IgD-negative memory B cell (primary cell): ENCODE measurements around the gene ABLIM1. TPM values are rescaled to one million over a fixed set of nuclear protein-coding genes. Genes with fewer than 3 reads are reported as not detected.

Source experiments
- H3K27ac Mint-ChIP-seq, 3 donors: one replicate each; pipeline ENCODE4 v1.8.0; 2020 to 2022; ENCODE audit warnings: mild to moderate bottlenecking in 3 of 3, mixed read lengths in 3 of 3, moderate library complexity in 1 of 3
- H3K27me3 Mint-ChIP-seq: one replicate; pipeline ENCODE4 v1.8.0; 2021; ENCODE audit warnings: mixed read lengths
- H3K36me3 Mint-ChIP-seq: one replicate; pipeline ENCODE4 v1.8.0; 2020; ENCODE audit warnings: mild to moderate bottlenecking, mixed read lengths
- H3K4me1 Mint-ChIP-seq, 3 donors: one replicate each; pipeline ENCODE4 v1.8.0; 2020 to 2022; ENCODE audit warnings: mixed read lengths in 3 of 3, mild to moderate bottlenecking in 1 of 3
- H3K4me3 Mint-ChIP-seq, 4 donors: one replicate each; pipeline ENCODE4 v1.8.0; 2020 to 2022; ENCODE audit warnings: mild to moderate bottlenecking in 4 of 4, mixed read lengths in 4 of 4, moderate library complexity in 3 of 4
- H3K9me3 Mint-ChIP-seq, 3 donors: one replicate each; pipeline ENCODE4 v1.8.0; 2020 to 2021; ENCODE audit warnings: mixed read lengths in 3 of 3, mild to moderate bottlenecking in 1 of 3
- polyA plus RNA-seq: library from polyadenylated mRNA; unstranded; fragments of 300-500 nt; fragmentation: Illumina TruSeq; gene quantifications from one replicate; pipeline ENCODE4 v1.2.3, GENCODE V29; 2021

ABLIM1 gene
- polyA plus RNA-seq, 1 donor from 2014 or later, result 115 TPM

DNA sequence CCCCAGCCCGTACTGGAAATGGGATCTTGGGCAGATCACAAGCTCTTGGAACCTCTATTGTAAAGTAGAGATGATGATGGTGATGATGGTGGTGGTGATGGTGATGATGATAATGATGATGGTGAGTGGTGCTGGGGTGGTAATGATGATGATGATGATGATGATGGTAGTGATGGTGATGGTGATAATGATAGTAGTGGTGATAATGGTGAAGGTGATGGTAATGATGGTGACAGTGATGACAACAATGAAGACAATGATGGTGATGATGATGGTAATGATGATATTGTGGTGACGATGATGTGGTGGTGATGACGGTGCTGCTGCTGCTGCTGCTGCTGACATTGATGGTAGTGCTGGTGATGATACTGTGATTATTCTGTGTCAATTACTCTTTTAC is 162.8 kb downstream of the ABLIM1 start:
- peaks cover 50 to 74% (median 56%) of the 10 kb centered on the region in 3 donors for H3K4me1 Mint-ChIP-seq
- H3K27ac Mint-ChIP-seq, result peak overlapping the region in 2 of 3 donors; percentile 1 to 43
- no peaks in the 10 kb centered on the region for H3K27me3 Mint-ChIP-seq
- H3K4me3 Mint-ChIP-seq, result peak overlapping the region in 2 of 4 donors; percentile 0 to 4
- H3K36me3 Mint-ChIP-seq, result peaks cover 1% of the 10 kb centered on the region
- peaks cover 0 to 4% (median 0%) of the 10 kb centered on the region in 3 donors for H3K9me3 Mint-ChIP-seq

DNA sequence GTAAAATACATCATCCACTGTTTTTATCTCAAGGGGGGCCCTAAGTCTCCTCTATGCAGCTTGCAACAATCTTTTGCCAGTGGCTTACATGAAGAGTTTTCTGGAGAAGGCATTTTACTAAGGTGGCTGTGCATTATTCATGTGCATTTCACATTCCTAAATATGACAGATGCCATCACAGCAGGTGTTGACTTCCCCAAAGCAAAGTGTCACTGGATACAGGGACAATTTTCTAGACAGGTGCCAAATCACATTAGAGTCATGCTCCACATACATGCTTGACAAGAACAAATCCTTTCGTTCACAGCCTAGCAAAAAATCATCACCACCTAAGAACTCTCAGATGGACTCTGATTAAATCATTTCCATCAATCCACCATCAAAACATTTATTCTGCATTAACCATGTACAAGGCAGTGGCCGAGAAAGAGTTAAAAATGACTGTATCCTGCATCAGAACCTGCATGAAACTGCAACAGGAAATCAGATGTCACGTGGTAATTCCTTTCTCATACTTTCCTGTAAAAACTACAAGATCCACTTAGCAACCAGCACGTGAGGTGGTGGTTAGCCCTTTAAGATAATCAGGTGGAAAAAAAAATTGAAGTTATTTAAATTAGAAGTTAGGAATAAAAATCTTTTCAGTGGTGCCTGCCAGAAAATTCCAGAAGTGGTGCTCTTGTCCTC is 165.6 kb downstream of the ABLIM1 start:
- Mint-ChIP-seq H3K9me3 (peaks cover 0 to 4% (median 0%) of the 10 kb centered on the region in 3 donors), H3K27ac (peak overlapping the region in 1 of 3 donors; percentile 81), H3K36me3 (peaks cover 4% of the 10 kb centered on the region), H3K4me1 (peaks cover 24 to 46% (median 34%) of the 10 kb centered on the region in 3 donors), H3K27me3 (no peaks in the 10 kb centered on the region), H3K4me3 (peak overlapping the region in 2 of 4 donors; percentile 9 to 13)

DNA sequence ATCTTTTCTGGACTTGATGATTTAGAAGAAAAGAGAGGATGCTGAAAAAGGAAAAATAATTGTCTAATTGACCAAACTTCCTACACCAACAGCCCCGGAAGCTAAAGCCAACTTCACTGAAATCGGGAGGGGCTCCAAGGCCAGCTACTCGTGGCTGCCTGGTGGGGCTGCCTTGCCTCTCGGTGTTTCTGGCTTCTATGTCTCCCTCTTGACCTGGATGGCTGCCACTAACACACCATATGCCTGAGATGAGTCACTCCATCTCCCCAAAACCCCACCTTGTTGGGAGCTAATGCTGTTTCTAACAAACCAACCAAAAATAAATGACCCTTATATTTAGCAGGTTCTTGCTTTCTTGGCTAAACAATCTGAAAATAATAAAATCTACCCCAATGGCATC is 166.1 kb downstream of the ABLIM1 start:
- no peak overlapping the region for H3K4me3 Mint-ChIP-seq
- H3K27ac Mint-ChIP-seq, result peak overlapping the region; percentile 25 to 85 (median 40)
- peaks cover 22 to 45% (median 31%) of the 10 kb centered on the region in 3 donors for H3K4me1 Mint-ChIP-seq
- no peaks in the 10 kb centered on the region for H3K27me3 Mint-ChIP-seq
- H3K36me3 Mint-ChIP-seq, result peaks cover 4% of the 10 kb centered on the region
- peaks cover 0 to 4% (median 0%) of the 10 kb centered on the region in 3 donors for H3K9me3 Mint-ChIP-seq

DNA sequence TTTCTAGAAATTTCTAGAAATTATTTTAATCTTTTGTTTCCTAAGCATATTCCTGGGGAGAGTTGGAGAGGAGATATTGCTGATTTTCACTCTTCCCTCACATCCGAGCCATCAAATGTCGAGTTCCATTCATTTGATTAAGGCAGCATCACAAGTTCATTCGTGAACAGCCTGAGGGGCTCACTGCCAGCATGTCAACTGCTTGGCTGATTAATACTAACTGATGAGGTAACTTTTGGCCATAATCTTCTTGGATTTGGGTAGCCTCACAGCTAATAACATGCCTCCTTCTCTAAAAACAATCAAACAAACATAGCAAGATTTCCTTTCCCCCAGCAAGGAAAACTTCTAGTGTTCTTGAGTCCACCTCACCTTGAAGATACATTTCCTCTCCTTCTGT is 166.7 kb downstream of the ABLIM1 start:
- H3K9me3 Mint-ChIP-seq, result peaks cover 0 to 4% (median 0%) of the 10 kb centered on the region in 3 donors
- H3K4me1 Mint-ChIP-seq, result peaks cover 19 to 43% (median 28%) of the 10 kb centered on the region in 3 donors
- H3K4me3 Mint-ChIP-seq, result no peak overlapping the region
- H3K36me3 Mint-ChIP-seq, result peaks cover 6% of the 10 kb centered on the region
- H3K27ac Mint-ChIP-seq, result peak overlapping the region; percentile 25 to 85 (median 40)
- H3K27me3 Mint-ChIP-seq, result no peaks in the 10 kb centered on the region

DNA sequence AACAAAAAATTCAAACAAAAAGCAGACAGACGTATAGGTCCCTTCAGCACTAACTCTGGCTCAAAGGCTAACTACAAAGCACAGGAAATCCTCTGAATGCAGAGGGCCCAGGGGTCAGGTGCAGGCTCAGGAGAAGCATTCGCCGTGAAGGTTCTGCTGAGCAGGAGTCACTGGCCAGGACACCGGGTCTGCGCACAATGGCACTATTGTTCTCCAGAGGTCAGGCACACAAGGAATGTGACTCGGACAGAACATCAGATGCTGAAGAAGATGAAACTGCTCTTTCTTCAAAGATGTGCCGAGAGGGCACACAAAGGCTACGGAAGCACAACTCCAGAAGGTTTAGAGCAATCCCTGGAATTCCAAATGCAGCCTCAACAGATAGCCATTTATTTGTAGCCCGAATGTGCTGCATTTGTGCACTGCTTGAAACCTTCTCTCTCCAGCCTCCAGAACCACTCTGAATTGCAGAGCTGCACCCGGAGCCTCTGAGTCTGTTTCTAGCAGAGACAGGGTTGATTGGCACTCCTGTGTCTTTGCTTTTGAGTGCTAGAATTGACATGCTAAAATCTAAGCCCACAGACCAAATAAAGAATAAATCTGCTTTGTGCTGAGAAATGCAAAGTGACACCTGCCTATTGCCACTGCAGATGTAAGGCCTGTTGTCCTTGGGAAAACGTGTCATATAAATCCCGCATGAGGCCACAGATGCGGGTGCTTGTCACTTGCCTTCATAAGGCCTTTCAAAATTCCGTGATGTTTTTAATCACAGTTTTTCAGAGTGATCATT is 168.4 kb downstream of the ABLIM1 start:
- Mint-ChIP-seq H3K36me3 (peaks cover 6% of the 10 kb centered on the region), H3K27me3 (no peaks in the 10 kb centered on the region), H3K9me3 (no peaks in the 10 kb centered on the region), H3K27ac (no peak overlapping the region), H3K4me3 (peak overlapping the region in 1 of 4 donors; percentile 51), H3K4me1 (peaks cover 13 to 27% (median 20%) of the 10 kb centered on the region in 3 donors)

DNA sequence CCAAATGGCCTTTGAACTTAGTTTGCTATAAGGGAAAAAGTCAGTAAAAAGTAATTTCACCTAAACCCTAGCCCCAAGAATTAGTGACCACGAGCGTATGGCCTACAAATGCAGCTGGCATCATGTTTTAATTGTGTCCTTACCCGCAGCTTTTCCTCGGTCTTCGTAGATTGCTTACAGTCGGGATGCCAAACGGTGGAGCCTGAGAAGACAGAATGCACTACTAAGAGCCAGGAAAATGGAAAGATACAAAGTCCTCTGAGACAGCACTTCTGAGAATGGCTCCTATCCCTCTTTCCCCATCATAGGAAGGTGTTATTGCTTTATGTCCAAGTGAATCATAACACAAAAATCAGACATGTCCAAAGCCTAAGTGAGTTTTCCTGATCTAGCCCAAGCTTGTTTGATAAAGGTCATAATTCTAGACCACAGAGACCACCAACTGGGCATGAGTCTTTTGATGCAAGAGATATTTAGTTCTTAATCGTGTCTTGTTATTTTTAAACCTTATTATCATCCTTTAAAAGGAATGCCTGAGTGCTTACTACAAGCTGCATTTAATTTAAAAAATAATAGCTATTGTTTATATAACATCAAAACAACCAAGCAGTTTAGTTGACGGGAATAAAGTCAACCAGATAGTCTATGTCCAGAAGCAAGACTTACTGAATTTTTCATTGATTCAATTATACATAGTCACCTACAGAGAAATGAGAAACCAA is 170.1 kb downstream of the ABLIM1 start:
- no peaks in the 10 kb centered on the region for H3K9me3 Mint-ChIP-seq
- H3K4me3 Mint-ChIP-seq, result no peak overlapping the region
- H3K4me1 Mint-ChIP-seq, result peaks cover 12 to 19% (median 14%) of the 10 kb centered on the region in 3 donors
- H3K27ac Mint-ChIP-seq, result no peak overlapping the region
- no peaks in the 10 kb centered on the region for H3K27me3 Mint-ChIP-seq
- peaks cover 7% of the 10 kb centered on the region for H3K36me3 Mint-ChIP-seq

DNA sequence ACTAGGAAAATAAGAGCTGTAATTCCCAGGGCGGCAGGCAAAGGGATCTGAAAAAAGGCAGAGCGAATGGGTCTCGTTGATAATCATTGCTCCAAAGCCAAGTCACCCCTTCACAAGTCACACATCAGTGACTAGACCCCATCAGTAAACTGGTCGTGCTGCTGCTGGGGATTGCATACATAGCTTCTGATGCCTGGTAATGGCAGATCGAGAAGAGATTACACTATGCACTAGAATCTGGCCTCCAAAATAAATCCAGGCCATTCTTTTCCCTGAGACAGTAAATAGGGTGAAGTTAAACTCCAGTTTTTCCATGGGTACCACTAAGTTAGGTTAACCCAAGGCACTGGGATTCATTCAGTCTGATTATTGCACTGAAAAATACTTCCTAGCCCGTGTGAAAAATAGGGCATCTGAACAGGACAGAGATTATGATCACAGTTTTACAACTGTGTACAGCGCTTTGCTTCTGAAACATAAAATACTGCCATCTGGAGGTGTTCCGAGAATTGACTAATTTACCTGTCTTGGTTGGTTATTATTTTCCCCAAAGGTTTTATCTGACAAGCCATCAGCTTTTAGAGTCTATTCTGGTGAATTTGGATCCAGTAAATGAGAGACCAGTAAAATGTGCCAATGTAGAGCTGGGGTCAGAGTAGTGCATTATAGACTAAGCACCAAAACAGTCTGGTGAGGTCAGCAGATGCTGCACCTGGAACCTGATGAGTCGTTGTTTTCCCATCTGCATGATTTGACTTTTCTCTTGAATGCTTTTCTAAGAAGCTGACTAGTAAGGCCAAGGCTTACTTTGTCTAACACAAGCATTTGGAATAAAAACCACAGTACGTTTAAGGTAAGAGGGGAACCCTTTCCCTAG is 170.9 kb downstream of the ABLIM1 start:
- Mint-ChIP-seq H3K4me3 (no peak overlapping the region), H3K27me3 (no peaks in the 10 kb centered on the region), H3K36me3 (peaks cover 7% of the 10 kb centered on the region), H3K9me3 (no peaks in the 10 kb centered on the region), H3K27ac (no peak overlapping the region), H3K4me1 (peaks cover 6 to 11% (median 7%) of the 10 kb centered on the region in 3 donors)

DNA sequence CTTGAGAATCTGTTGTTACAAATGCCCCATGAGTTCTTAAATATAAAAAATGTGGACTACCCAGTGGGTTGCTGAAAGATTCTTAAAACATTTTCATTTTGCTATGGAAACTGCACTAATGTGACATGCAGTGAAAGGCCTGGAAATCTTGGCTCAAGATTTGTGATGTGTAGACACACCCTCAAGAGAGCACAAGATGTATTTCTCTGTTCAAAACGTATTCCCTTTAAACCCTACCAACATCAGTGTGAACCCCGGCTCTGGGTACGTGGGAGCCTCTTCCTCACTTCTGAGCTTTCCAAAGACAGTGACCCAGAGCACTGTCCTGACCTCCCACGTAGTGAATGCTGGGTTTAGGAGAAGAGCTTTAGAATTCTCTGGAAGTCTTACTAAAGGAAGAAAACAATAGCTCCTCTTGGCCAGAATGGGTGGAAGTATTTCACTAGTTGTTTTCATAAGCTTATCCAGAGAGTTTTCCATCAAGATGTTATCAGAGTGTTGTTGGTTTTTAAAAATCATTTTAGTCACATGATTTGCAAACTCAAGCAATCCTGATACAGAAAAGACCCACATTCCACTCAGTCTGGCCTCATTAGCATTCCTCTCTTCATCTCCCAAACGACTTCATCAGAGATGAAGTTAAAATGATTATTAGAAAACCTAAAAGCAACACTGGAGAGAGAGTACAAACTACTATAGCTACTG is 172.2 kb downstream of the ABLIM1 start:
- Mint-ChIP-seq H3K27ac (no peak overlapping the region), H3K4me1 (peaks cover 2 to 5% (median 2%) of the 10 kb centered on the region in 3 donors), H3K27me3 (no peaks in the 10 kb centered on the region), H3K4me3 (no peak overlapping the region), H3K36me3 (peaks cover 8% of the 10 kb centered on the region), H3K9me3 (no peaks in the 10 kb centered on the region)

DNA sequence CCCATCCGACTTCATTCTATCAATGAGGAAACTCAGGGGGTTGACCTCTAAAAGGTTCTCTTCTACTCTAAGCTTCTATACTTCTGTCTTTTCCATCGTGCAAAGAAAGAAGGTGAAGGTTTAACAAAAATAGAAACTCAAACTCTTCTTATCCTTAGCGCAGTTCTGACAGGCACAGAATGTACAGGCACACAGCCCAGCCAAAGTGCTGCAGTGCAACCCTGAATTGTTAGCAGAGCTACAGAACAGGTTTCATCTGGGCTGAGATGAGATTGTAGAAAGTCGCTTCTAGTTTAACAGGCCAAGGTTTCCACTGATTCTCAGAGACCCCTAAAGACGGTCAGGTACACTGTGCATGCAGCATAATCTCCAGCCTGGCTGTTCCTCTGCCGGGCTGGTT is 174.5 kb downstream of the ABLIM1 start:
- no peak overlapping the region for H3K4me3 Mint-ChIP-seq
- no peaks in the 10 kb centered on the region for H3K9me3 Mint-ChIP-seq
- peaks cover 15% of the 10 kb centered on the region for H3K36me3 Mint-ChIP-seq
- H3K27ac Mint-ChIP-seq, result no peak overlapping the region
- H3K27me3 Mint-ChIP-seq, result no peaks in the 10 kb centered on the region
- peaks cover 0 to 11% (median 9%) of the 10 kb centered on the region in 3 donors for H3K4me1 Mint-ChIP-seq

DNA sequence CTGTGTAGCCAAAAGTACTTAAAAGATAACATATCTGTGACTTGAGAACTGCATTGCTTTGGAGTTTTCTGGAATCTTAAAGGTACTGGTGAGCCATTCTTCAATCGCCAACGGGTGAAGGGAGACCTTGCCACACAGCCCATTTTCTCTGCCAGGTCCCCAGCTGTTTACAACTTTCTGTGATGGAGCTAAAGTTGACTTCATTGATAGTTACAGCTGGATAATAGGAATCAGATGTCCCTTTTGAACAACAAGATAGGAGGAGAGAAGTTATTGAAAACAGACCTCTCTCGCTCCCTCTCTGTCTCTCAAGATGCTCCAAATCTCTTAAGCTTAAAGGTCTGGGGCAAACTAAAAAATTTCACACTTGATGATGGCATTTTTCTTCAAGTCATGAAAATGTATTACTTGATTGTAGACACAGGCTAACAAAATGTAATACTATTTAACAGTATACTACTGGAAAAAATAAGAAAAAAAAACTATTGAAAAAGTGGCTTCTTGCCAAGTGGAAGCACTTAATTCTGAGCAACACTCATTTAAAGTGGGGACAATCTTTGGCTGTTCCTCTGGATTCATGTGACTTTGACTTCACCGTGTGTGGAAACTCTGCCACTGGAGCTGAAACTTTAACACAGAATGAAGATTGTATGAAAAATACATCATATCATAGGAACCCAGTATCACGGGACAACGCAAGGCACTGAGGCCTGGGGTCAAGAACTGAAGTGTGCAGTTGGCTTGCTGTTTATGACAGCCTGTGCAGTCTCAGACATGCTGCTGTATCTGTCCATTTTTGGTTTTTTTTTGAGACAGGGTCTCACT is 175.4 kb downstream of the ABLIM1 start:
- H3K4me3 Mint-ChIP-seq, result no peak overlapping the region
- H3K36me3 Mint-ChIP-seq, result peaks cover 14% of the 10 kb centered on the region
- H3K27ac Mint-ChIP-seq, result peak overlapping the region in 1 of 3 donors; percentile 39
- H3K4me1 Mint-ChIP-seq, result peaks cover 0 to 12% (median 11%) of the 10 kb centered on the region in 3 donors
- H3K9me3 Mint-ChIP-seq, result no peaks in the 10 kb centered on the region
- no peaks in the 10 kb centered on the region for H3K27me3 Mint-ChIP-seq

DNA sequence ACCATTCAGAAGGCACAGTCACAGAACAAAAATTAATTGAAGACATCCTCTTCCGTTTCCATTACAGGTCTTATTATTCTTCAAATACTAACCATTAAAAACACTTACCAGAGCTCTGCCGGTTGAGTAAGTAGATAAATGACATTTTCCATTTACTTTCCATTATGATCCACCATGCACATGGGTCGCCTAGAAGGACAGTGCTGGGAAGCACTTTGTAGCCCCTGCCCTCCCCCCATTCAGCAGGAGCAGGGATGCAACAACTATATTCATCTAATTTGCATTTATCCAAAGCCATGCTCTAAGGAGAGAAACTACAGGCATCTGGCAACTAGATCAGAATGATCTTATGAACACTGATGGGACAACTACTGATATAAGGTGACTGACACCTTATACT is 177.0 kb downstream of the ABLIM1 start:
- peak overlapping the region in 1 of 3 donors; percentile 16 for H3K27ac Mint-ChIP-seq
- H3K4me1 Mint-ChIP-seq, result peaks cover 3 to 17% (median 11%) of the 10 kb centered on the region in 3 donors
- no peak overlapping the region for H3K4me3 Mint-ChIP-seq
- H3K36me3 Mint-ChIP-seq, result peaks cover 12% of the 10 kb centered on the region
- no peaks in the 10 kb centered on the region for H3K27me3 Mint-ChIP-seq
- no peaks in the 10 kb centered on the region for H3K9me3 Mint-ChIP-seq

DNA sequence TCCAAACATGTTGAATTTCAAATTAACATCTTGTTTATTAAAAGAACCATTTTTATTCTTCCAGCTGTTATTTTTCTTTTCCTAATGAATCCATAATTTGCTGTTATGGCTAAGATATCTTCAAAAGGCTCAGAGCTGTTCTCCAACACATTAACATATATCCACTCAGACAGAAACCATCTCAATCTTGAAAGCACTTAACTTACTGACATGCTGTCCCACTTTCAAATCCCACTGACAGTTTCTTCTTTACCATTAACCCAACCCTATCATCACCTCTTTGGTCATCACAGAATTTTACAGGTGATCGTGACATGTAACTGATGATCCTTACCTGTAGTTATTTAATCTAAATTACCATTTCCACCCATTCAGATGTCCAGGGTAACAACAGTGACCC is 178.2 kb downstream of the ABLIM1 start:
- peaks cover 12% of the 10 kb centered on the region for H3K36me3 Mint-ChIP-seq
- H3K27ac Mint-ChIP-seq, result no peak overlapping the region
- no peaks in the 10 kb centered on the region for H3K9me3 Mint-ChIP-seq
- H3K4me1 Mint-ChIP-seq, result peaks cover 3 to 17% (median 15%) of the 10 kb centered on the region in 3 donors
- H3K4me3 Mint-ChIP-seq, result no peak overlapping the region
- H3K27me3 Mint-ChIP-seq, result no peaks in the 10 kb centered on the region

DNA sequence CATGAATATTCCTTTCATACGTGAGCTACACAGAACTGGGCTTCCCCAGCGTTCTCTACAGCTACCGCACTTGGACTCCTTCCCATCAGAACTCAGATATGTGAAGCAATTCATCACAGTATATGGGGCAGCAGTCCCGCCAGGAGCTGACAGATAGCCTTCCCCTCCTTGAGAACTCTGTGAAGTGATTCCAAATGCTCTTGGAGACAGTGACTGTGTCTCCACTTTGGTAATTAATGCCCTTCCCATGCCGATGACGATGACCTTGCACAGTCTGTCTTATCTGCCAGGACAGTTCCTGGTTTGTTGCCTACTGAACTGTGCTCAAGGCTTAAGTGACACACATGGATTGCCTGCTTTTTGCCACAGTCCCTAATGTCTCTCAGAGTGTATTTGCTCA is 178.8 kb downstream of the ABLIM1 start:
- Mint-ChIP-seq H3K27ac (peak overlapping the region in 1 of 3 donors; percentile 28), H3K4me3 (no peak overlapping the region), H3K27me3 (no peaks in the 10 kb centered on the region), H3K9me3 (no peaks in the 10 kb centered on the region), H3K36me3 (peaks cover 10% of the 10 kb centered on the region), H3K4me1 (peaks cover 3 to 17% (median 15%) of the 10 kb centered on the region in 3 donors)
